ENCODE results near the gene MESD.

MESD gene

GRCh38 chr15:80937718-80938117 lies 51.9 kb downstream of the MESD start:
- DNase-seq (ENCODE audit: low spot score), result no peak

- no peak for DNase-seq (ENCODE audit: low spot score)
Measured at GRCh38 chr15:80936288-80937078, 53.1 kb downstream of the MESD start.

GRCh38 chr15:80934761-80935221 lies 54.8 kb downstream of the MESD start:
- peak; percentile 6 for DNase-seq (ENCODE audit: low spot score)

- no peak for DNase-seq (ENCODE audit: low spot score)
Measured at GRCh38 chr15:80932989-80933388, 56.6 kb downstream of the MESD start.

- DNase-seq (ENCODE audit: low spot score), result no peak
Measured at GRCh38 chr15:80932513-80932815, 57.2 kb downstream of the MESD start.

GRCh38 chr15:80931721-80932512 lies 57.7 kb downstream of the MESD start:
- no peak for DNase-seq (ENCODE audit: low spot score)

GRCh38 chr15:80931191-80931590 lies 58.4 kb downstream of the MESD start:
- no peak for DNase-seq (ENCODE audit: low spot score)

- DNase-seq (ENCODE audit: low spot score), result no peak
Measured at GRCh38 chr15:80929689-80930088, 59.9 kb downstream of the MESD start.

- no peak for DNase-seq (ENCODE audit: low spot score)
Measured at GRCh38 chr15:80929225-80929624, 60.4 kb downstream of the MESD start.

GRCh38 chr15:80926126-80926525 lies 63.5 kb downstream of the MESD start:
- no peak for DNase-seq (ENCODE audit: low spot score)

- no peak for DNase-seq (ENCODE audit: low spot score)
Measured at GRCh38 chr15:80925597-80926059, 64.0 kb downstream of the MESD start.

- DNase-seq (ENCODE audit: low spot score), result no peak
Measured at GRCh38 chr15:80924278-80924677, 65.3 kb downstream of the MESD start.

GRCh38 chr15:80923668-80924067 lies 66.0 kb downstream of the MESD start:
- DNase-seq (ENCODE audit: low spot score), result no peak

- DNase-seq (ENCODE audit: low spot score), result no peak
Measured at GRCh38 chr15:80921736-80922410, 67.7 kb downstream of the MESD start.

GRCh38 chr15:80920271-80920699 lies 69.3 kb downstream of the MESD start:
- DNase-seq (ENCODE audit: low spot score), result no peak

GRCh38 chr15:80918196-80918783 lies 71.3 kb downstream of the MESD start:
- no peak for DNase-seq (ENCODE audit: low spot score)

- no peak for DNase-seq (ENCODE audit: low spot score)
Measured at GRCh38 chr15:80916056-80916455, 73.6 kb downstream of the MESD start.

GRCh38 chr15:80915472-80915871 lies 74.1 kb downstream of the MESD start:
- DNase-seq (ENCODE audit: low spot score), result no peak

- no peak for DNase-seq (ENCODE audit: low spot score)
Measured at GRCh38 chr15:80913541-80913940, 76.1 kb downstream of the MESD start.

- no peak for DNase-seq (ENCODE audit: low spot score)
Measured at GRCh38 chr15:80912673-80913072, 76.9 kb downstream of the MESD start.

GRCh38 chr15:80911821-80912220 lies 77.8 kb downstream of the MESD start:
- no peak for DNase-seq (ENCODE audit: low spot score)

GRCh38 chr15:80906159-80906766 lies 83.4 kb downstream of the MESD start:
- DNase-seq (ENCODE audit: low spot score), result peak; percentile 45
